LHCN-M2 (cell line): ENCODE data around the gene PSMD2. TPM values are rescaled to one million over a fixed set of nuclear protein-coding genes. Genes with fewer than 3 reads are reported as not detected.
"Not testable (repeated sequence)": the region's sequence is repeated elsewhere in the genome, so short reads cannot be mapped to it uniquely, and the experiment has no call there.

Source experiments
- DNase-seq: peaks from one replicate; pipeline ENCODE4 v3.0.0-alpha.2; 2012; ENCODE audit warnings: low read depth
- total RNA-seq: library from RNA; depleted of rRNA; stranded (reverse); fragments of >200 nt; gene quantifications from 2 replicates; pipeline ENCODE4 v1.2.3, GENCODE V29; 2014

The PSMD2 gene
- total RNA-seq, 1 experiment from 2014 or later: 688 TPM

DNA sequence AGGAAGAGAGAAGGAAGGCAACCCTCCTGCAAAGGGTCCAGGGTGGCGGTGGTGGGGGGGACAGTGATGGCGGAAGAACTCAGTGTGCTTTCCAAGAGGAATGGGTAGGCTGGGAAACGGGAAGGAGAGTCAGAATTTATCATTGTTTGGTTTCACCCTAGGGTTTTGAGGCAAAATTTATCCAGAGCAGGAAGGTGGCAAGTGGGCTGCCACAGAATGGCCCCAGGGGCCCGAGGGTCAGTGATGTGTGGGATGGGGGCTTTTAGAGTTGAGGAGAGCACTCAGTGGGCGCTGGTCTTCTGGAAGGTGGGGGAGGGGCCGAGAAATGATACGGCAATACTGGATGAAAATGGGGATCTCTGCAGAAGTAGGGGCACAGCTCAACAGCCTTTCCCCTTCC, 38.9 kb downstream of the PSMD2 start:
- no peak for DNase-seq

- no peak for DNase-seq
These were observed 39.5 kb downstream of the PSMD2 start for GRCh38 chr3:184338511-184338945.

DNA sequence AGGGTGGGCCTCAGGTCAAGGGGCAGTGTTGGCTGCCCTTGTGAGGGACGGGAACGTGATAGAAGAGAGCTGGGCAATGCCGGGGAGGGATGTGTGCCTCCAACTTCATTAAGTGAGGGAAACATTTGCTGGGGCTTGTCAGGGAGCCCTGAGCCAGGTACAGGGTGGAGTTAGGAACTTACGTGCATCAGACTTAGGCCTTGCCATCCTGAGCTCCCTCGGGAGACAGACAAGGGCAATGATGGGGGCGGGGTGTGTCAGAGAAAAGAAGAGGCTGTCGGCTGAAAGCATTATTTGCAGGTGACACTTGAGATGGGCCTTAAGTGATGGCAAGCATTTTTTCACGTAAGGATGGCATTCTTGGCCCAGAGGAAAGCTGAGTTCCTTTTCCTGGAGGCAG, 40.0 kb downstream of the PSMD2 start:
- DNase-seq: no peak

DNA sequence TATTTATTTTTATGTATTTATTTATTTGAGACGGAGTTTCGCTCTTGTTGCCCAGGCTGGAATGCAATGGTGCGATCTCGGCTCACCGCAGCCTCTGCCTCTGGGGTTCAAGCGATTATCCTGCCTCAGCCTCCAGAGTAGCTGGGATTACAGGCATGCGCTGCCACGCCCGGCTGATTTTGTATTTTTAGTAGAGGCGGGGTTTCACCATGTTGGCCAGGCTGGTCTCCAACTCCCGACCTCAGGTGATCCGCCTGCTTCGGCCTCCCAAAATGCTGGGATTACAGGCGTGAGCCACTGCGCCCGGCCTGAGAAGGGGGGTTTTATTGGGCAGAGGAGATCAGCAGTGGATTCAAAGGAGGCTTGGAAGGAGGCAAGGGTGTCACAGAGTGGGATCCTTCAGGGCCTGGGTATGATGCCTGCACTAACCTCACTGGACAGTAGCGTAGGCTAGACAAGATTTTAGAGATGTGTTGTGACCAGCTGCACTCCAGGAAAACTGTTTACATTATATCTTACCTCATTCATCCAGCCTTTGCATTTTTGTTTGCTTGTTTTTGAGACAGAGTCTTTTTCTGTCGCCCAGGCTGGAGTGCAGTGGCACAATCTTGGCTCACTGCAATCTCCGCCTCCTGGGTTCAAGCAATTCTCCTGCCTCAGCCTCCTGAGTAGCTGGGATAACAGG, 40.6 kb downstream of the PSMD2 start:
- not testable (repeated sequence) for DNase-seq

DNA sequence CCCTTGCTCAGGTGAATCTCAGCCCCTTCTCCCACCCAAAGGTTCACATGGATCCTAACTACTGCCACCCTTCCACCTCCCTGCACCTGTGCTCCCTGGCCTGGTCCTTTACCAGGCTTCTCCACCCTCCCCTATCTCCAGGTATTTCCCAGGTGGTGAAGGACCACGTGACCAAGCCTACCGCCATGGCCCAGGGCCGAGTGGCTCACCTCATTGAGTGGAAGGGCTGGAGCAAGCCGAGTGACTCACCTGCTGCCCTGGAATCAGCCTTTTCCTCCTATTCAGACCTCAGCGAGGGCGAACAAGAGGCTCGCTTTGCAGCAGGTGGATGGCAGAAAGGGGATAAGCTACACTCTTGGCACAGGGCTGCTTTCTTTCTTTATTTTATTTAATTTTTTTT, 42.9 kb downstream of the PSMD2 start:
- DNase-seq: no peak

DNA sequence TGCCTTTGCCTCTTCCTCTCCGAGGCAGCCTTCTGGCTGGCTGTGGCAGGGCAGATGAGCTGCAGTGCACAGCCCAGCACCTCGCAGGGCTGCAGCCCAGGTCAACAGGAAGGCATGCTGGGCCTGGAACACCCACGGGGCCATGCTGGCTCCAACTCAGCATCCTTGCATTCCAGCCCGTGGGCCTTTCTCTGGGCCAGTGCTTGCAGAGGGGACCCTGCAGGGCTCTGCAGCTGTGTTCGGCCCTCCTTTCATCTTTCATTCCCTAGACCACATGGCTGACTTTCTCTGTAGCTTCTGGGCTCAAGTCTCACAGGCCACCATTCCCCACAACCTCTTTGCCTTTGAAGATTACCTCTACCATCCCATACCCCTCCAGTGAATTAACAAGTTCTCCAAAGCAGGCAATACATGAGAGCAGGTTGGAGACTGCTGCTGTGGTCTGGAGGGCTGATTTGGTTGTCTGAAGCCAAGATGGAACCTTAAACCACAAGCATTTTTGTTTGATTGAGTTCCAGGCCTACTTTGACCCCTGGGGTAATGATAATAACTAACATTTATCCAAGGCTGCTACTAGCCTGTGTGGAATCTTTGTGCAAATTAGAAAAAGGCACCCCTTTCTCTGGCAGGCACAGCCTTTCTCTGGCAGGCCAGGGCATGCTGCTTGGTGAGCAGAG, 44.3 kb downstream of the PSMD2 start:
- DNase-seq: no peak

DNA sequence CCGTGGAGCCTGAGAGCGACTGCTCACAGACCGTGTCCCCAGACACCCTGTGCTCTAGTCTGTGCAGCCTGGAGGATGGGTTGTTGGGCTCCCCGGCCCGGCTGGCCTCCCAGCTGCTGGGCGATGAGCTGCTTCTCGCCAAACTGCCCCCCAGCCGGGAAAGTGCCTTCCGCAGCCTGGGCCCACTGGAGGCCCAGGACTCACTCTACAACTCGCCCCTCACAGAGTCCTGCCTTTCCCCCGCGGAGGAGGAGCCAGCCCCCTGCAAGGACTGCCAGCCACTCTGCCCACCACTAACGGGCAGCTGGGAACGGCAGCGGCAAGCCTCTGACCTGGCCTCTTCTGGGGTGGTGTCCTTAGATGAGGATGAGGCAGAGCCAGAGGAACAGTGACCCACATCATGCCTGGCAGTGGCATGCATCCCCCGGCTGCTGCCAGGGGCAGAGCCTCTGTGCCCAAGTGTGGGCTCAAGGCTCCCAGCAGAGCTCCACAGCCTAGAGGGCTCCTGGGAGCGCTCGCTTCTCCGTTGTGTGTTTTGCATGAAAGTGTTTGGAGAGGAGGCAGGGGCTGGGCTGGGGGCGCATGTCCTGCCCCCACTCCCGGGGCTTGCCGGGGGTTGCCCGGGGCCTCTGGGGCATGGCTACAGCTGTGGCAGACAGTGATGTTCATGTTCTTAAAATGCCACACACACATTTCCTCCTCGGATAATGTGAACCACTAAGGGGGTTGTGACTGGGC, 45.7 kb downstream of the PSMD2 start:
- no peak for DNase-seq

GRCh38 chr3:184345317-184346144, 46.5 kb downstream of the PSMD2 start:
- DNase-seq: peak; percentile 57

- DNase-seq: no peak
These were observed 47.6 kb downstream of the PSMD2 start for GRCh38 chr3:184346480-184347190.

DNA sequence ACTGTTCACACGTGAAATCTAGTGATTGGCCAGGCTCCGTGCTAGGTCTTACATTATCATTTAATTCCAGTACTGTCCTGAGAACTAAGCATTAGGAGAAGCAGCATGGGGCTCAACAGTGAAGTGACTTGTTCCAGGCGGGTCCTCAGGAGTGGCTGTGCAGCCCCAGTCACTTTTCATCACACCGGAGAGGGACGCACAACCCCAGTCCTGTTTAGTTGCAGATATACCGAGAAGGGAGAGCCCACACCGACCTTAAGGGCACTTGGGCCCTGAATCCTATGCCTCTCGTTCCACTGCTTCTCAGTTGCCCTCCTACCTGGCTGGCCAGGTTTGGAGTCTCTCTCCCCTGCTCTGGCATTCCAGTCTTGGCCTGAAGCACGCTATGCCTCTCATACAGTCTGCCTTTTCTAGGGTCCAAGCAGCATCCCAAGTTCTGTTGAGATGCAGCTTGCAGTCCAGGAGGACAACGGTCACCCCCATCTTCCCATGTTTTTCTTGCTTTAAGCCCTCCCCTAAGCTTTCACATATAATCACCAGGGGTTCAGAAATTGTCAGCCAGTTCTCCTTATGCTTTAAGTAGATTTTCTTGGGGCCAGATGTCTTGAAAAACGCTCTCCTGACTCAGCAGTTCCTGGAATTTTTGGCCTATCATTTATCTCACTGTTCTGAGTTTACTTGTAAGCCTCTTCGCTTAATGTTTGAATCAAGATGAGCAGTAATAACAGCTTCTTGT, 48.4 kb downstream of the PSMD2 start:
- DNase-seq: no peak

DNA sequence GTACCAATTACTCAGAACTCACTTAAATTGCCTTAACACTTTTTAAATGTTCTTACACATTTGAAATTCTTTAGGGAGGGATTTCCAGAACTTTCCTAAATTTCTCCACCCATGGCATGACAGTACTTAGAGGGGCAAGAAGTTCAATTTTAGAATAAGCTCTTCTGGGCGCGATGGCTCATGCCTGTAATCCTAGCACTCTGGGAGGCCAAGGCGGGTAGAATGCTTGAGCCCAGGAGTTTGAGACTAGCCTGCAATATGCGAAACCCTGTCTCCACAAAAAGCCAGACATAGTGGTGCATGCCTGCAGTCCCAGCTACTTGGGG, 49.0 kb downstream of the PSMD2 start:
- DNase-seq: no peak

GRCh38 chr3:184349563-184350470, 50.8 kb downstream of the PSMD2 start:
- no peak for DNase-seq

DNA sequence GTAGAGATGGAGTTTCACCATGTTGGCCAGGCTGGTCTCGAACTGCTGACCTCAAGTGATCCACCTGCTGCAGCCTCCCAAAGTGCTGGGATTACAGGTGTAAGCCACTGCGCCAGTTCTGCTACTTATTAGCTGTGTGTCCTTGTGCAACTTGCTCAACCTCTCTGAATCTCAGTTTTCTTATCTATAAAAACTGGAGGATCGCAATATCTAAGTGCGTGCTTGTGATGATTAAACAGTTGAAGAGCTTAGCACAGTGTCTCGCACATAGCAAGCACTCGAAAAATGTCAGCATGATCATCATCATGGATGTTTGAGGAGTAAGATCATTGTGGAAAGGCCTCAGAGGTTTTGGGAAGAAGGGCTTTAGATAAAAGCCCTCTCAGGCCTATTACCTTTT, 51.6 kb downstream of the PSMD2 start:
- DNase-seq: no peak

- DNase-seq: no peak
These were observed 52.6 kb downstream of the PSMD2 start for GRCh38 chr3:184351511-184352148.

DNA sequence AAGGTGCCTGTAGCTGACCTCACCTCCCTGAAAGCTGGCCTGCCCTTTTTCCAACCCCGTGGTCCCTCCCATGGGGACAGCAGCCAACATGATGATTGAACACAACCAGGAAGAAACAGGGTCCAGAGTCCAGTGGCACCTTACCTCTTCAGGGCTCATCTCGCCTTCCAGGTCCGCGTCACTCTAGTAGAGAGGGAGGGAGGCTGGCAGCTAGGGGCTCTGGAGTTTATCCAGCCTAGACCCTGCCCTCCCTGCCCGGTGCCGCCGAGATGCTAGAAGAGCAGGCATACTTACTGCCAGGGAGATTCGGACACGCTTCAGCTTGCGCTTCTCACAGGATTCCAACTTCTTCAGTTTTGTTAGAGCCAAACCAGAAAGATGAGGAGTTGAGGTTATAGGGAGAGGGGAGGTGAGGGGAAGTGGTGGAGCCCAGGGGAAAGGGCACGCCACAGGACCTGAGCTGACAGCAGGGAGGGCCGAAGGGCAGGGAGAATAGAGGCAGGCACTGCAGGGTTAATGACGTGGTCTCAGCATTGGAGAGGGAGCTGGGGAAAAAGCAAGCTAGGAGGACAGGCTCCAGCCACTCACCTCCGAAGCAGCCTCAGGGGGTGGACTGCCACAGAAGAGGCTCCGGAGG, 53.2 kb downstream of the PSMD2 start:
- DNase-seq: no peak

DNA sequence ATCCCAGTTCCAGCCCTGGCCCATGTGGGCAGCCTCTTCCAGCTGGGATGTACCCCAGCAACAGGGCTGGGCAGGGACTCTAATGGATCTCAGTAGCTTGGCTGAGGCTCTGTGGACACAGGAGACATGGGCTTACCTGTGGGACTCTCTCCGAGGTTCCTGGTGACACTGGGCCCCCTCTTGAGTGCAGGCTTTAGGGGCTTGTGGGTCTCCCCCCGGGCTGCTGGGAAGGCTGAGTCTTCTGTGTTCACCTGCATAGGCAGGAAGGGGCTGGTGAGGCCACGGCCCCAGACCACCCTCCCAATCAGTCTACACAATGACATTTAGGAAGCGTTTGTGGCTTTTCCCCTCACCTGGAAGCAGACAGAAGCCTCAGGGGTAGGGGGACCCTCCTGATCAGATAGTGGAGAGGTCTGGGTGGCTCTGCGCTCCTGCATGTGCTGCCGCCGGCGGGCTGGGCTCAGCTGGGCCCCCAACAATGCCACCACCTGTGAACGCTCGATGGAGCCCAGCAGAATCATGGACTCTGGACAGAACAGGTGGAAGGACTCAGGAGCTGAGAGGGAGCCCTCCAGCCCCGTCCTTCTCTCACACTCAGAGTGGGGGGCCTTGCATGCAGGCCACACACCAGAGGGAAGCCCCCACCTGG, 54.0 kb downstream of the PSMD2 start:
- DNase-seq: no peak

DNA sequence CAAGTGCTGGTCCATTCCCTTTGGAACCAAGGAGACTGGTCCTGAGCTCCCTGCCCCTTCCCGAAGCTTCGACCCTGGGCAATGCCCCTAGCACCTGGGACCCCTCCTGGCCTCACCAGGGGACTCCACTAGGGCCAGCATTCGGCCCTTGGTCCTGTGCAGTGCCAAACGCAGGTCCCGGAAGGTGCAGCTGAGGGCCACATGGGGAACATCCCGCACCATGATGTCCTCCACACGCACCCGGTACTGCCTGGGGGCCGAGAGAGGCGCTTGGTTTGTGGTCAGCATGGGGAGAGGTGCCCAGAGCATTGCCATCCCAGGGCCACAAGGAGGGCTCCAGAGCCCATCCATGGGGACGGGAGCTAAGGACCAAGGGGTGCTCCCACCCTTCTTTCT, 54.5 kb downstream of the PSMD2 start:
- no peak for DNase-seq

- no peak for DNase-seq
These were observed 55.2 kb downstream of the PSMD2 start for GRCh38 chr3:184354121-184354728.
